ENCODE measurements around the gene FBLN5. TPM values are rescaled to one million over a fixed set of nuclear protein-coding genes. Genes with fewer than 3 reads are reported as not detected.

Gene FBLN5
- total RNA-seq, 1 experiment from 2014 or later, result 1.0 TPM

GRCh38 chr14:91885839-91886238 lies 61.7 kb downstream of the FBLN5 start:
- Mint-ChIP-seq H3K36me3 (ENCODE audit: insufficient read depth in 1 of 3, low read depth in 3 of 3) (no peaks in the 10 kb centered on the region), H3K4me3 (no peak overlapping the region), H3K27me3 (ENCODE audit: low read depth) (no peaks in the 10 kb centered on the region; the same call in 1 of the 2 replicates), H3K4me1 (peaks cover 3 to 4% of the 10 kb centered on the region in 2 experiments; a peak in 3 of 4 replicates), H3K27ac (no peak overlapping the region), H3K9me3 (no peaks in the 10 kb centered on the region)
- Histone ChIP-seq H2AK5ac (ENCODE audit: insufficient read length, low read length) (no peak overlapping the region), H2AFZ (ENCODE audit: low read length) (no peak overlapping the region), H3K79me2 (ENCODE audit: insufficient read depth, low read length) (no peaks in the 10 kb centered on the region), H3K56ac (ENCODE audit: insufficient read length, low read depth, low read length) (no peak overlapping the region), H3K79me1 (ENCODE audit: insufficient read depth, low read depth, low read length, poor library complexity, severe bottlenecking) (no peaks in the 10 kb centered on the region), H3K9ac (ENCODE audit: extremely low read depth, insufficient read length, low read length) (no peak overlapping the region), H3K14ac (ENCODE audit: insufficient read depth, low read length) (no peak overlapping the region), H4K20me1 (ENCODE audit: control insufficient read depth, insufficient read depth, insufficient read length) (no peaks in the 10 kb centered on the region), H3K27me3 (ENCODE audit: insufficient read depth, low read length) (no peaks in the 10 kb centered on the region), H3K23me2 (ENCODE audit: insufficient read length, low read depth, low read length, poor library complexity, severe bottlenecking) (no peaks in the 10 kb centered on the region), H3K27ac (ENCODE audit: insufficient read length, low read depth, low read length) (no peak overlapping the region), H2BK15ac (ENCODE audit: low read depth, low read length) (no peak overlapping the region), H2BK20ac (ENCODE audit: low read depth, low read length, poor library complexity, severe bottlenecking) (no peak overlapping the region), H2BK12ac (ENCODE audit: insufficient read length, low read depth, low read length) (no peak overlapping the region), H4K5ac (ENCODE audit: insufficient read length, low read depth, low read length) (no peak overlapping the region), H3K4me2 (ENCODE audit: insufficient read depth, insufficient read length, low read length) (no peak overlapping the region), H3K9me3 (ENCODE audit: control insufficient read depth, low read depth, low read length) (no peaks in the 10 kb centered on the region), H3K23ac (ENCODE audit: insufficient read length, low read depth, low read length) (no peak overlapping the region), H3K18ac (ENCODE audit: insufficient read length, low read depth, low read length) (no peak overlapping the region), H3T11ph (ENCODE audit: low read length) (no peak overlapping the region), H2BK120ac (ENCODE audit: low read depth, low read length, poor library complexity, severe bottlenecking) (no peak overlapping the region), H3K4me1 (ENCODE audit: insufficient read depth, low read length) (no peaks in the 10 kb centered on the region), H3K4ac (ENCODE audit: low read depth, low read length) (no peak overlapping the region), H4K91ac (ENCODE audit: insufficient read length, low read depth, low read length) (no peak overlapping the region), H2BK5ac (ENCODE audit: insufficient read length, low read length) (no peak overlapping the region), H4K8ac (replicated peaks; ENCODE audit: insufficient read length, low read depth, low read length) (no peak overlapping the region)
- no peak for DNase-seq
- TF ChIP-seq, protein P1, sequence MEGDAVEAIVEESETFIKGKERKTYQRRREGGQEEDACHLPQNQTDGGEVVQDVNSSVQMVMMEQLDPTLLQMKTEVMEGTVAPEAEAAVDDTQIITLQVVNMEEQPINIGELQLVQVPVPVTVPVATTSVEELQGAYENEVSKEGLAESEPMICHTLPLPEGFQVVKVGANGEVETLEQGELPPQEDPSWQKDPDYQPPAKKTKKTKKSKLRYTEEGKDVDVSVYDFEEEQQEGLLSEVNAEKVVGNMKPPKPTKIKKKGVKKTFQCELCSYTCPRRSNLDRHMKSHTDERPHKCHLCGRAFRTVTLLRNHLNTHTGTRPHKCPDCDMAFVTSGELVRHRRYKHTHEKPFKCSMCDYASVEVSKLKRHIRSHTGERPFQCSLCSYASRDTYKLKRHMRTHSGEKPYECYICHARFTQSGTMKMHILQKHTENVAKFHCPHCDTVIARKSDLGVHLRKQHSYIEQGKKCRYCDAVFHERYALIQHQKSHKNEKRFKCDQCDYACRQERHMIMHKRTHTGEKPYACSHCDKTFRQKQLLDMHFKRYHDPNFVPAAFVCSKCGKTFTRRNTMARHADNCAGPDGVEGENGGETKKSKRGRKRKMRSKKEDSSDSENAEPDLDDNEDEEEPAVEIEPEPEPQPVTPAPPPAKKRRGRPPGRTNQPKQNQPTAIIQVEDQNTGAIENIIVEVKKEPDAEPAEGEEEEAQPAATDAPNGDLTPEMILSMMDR (conservative IDR thresholded peaks at IDR 0.05), result no peak
- no CpG with 5 or more reads among the region's 4 CpGs for WGBS (ENCODE audit: extremely low coverage, insufficient read length, low lambda C conversion rate)

Measured in H9 (cell line).